Sigmoid colon (tissue), 7 donors: Measurements from ENCODE around the gene TRPC1. TPM values are rescaled to one million over a fixed set of nuclear protein-coding genes. Genes with fewer than 3 reads are reported as not detected.

Source experiments
- DNase-seq: peaks from one replicate; pipeline ENCODE4 v3.0.0-alpha.2; 2019
- H3K27ac ChIP-seq, 4 donors: fragments of 200-600 bp; sonication (generic); one replicate each; pipeline ENCODE4 v1.5.1; 2016 to 2019; ENCODE audit warnings: mild to moderate bottlenecking in 1 of 4
- H3K27me3 ChIP-seq, 3 donors: fragments of 200-600 bp; sonication (generic); one replicate each; pipeline ENCODE4 v1.5.1; 2019; ENCODE audit warnings: mild to moderate bottlenecking in 1 of 3
- H3K36me3 ChIP-seq, 4 donors: fragments of 200-600 bp; sonication (generic); one replicate each; pipeline ENCODE4 v1.5.1; 2016 to 2019
- H3K4me1 ChIP-seq, 4 donors: fragments of 200-600 bp; sonication (generic); one replicate each; pipeline ENCODE4 v1.5.1; 2017 to 2019
- H3K4me3 ChIP-seq, 4 donors: fragments of 200-600 bp; sonication (generic); one replicate each; pipeline ENCODE4 v1.5.1; 2017 to 2019; ENCODE audit warnings: mild to moderate bottlenecking in 2 of 4, moderate library complexity in 1 of 4
- H3K9me3 ChIP-seq, 4 donors: fragments of 200-600 bp in 3 of 4; sonication (generic) in 3 of 4; one replicate each; pipeline versions ENCODE4 v1.5.1 to v1.6.1; 2013 to 2019
- CTCF ChIP-seq, 4 experiments: fragments of 450-650 bp in 3 of 4; fragments of 200-600 bp in 1 of 4; IDR thresholded peaks; one replicate each; pipeline ENCODE4 v1.5.1; 2016 to 2019; ENCODE audit warnings: antibody characterized with exemption in 4 of 4, mild to moderate bottlenecking in 3 of 4, moderate library complexity in 2 of 4
- EP300 ChIP-seq, 4 donors: sonication (generic); formaldehyde crosslinking; IDR thresholded peaks; one replicate each; pipeline ENCODE4 v1.6.1; 2017; ENCODE audit warnings: antibody characterized with exemption in 4 of 4
- POLR2A ChIP-seq, 2 donors: fragments of 450-650 bp; IDR thresholded peaks; one replicate each; pipeline ENCODE4 v1.6.1; 2016; ENCODE audit warnings: antibody characterized with exemption in 2 of 2, mild to moderate bottlenecking in 2 of 2, moderate library complexity in 2 of 2
- POLR2AphosphoS5 ChIP-seq, 4 donors: sonication (generic); formaldehyde crosslinking; IDR thresholded peaks; one replicate each; pipeline ENCODE4 v1.6.1; 2017; ENCODE audit warnings: antibody characterized with exemption in 4 of 4
- WGBS, 2 donors: extraction: QIAGEN DNeasy Blood & Tissue Kit; methylation state at CpG; one replicate each; pipeline ENCODE4 v1.1.7; 2013; 5-methylcytosine and 5-hydroxymethylcytosine counted together
- intact Hi-C: fragments of 100-400 bp; cut with DNase I; formaldehyde crosslinking; loops from one replicate; pipeline ENCODE4 v1.15.1; 2023
- polyA plus RNA-seq, 3 donors: library from polyadenylated mRNA; stranded (reverse); fragments of 200-250 nt; gene quantifications; one replicate each; pipeline ENCODE4 v1.2.3, GENCODE V29; 2013
- total RNA-seq, 4 donors: library from RNA; depleted of rRNA; stranded (reverse); fragments of >200 nt; gene quantifications; one replicate each; pipeline ENCODE4 v1.1.0, GENCODE V29; 2016
- donor health status: healthy with polysubstance abuse.
- donor health status: Bipolar disorder and iron deficiency.
- donor health status: healthy.

TRPC1 gene
- total and polyA plus RNA-seq, 7 donors = 1.1 to 31.0 (median 21.6) TPM; not detected in 1

GRCh38 chr3:142844339-142844977, 120.6 kb downstream of the TRPC1 start:
- no peak for TF ChIP-seq POLR2AphosphoS5 (IDR thresholded peaks at IDR 0.05)
- no peak for TF ChIP-seq CTCF (IDR thresholded peaks at IDR 0.05)
- no peak for TF ChIP-seq EP300 (IDR thresholded peaks at IDR 0.05)
- no peak for TF ChIP-seq POLR2A (IDR thresholded peaks at IDR 0.05)
- H3K27ac ChIP-seq = no peak overlapping the region
- H3K36me3 ChIP-seq = no peaks in the 10 kb centered on the region
- no peaks in the 10 kb centered on the region for H3K4me1 ChIP-seq
- no peaks in the 10 kb centered on the region for H3K9me3 ChIP-seq
- H3K27me3 ChIP-seq = no peaks in the 10 kb centered on the region
- no peak for DNase-seq
- 31 to 62% methylated on average over 4 of the region's 4 CpGs for WGBS, 2 donors
- intact Hi-C loops = no loop called here
- H3K4me3 ChIP-seq = no peak overlapping the region

DNA sequence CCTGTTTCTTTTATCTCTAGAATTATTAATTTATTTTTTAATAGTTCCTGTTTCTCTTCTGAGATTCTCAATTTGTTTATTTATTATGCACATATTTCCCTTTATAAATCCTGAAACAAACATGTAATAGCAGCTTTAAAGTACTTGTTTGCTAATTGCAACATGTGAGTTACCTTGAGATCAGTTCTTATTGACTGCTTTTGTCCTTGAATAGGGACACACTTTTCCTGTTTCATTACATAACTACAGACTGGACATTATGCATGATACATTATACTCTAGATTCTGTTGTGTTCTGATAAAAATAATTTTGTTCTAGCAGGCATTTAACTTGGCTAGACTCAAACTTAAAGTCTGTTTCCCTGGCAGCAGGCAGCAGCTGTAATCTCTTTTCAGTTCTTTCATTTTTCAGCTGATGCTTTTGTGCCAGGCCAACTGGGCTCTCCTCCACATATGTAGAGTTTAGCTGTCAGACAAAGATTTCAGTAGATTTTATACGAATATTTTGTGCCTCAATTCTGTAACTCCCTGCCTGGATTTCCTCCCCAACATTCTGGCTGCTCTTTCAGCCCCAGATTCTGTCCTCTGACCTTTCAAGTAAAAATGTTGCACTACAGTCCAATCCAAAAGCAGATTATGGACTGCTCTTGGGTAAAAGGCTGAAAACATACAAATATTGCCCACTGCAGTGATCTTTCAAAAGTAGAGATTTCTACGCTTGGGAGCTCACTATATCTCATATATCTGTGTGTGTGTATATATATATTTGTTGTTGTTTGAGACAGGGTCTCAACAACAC, 123.1 kb downstream of the TRPC1 start:
- WGBS, 2 donors = 61 to 67% methylated on average over 2 of the region's 2 CpGs
- DNase-seq = no peak
- Histone ChIP-seq H3K27me3 (no peaks in the 10 kb centered on the region), H3K36me3 (no peaks in the 10 kb centered on the region), H3K4me3 (no peak overlapping the region), H3K27ac (no peak overlapping the region), H3K4me1 (no peaks in the 10 kb centered on the region), H3K9me3 (no peaks in the 10 kb centered on the region)
- TF ChIP-seq EP300 (IDR thresholded peaks at IDR 0.05) (no peak), POLR2AphosphoS5 (IDR thresholded peaks at IDR 0.05) (no peak), POLR2A (IDR thresholded peaks at IDR 0.05) (no peak), CTCF (IDR thresholded peaks at IDR 0.05) (no peak)
- intact Hi-C loops = no loop called here

DNA sequence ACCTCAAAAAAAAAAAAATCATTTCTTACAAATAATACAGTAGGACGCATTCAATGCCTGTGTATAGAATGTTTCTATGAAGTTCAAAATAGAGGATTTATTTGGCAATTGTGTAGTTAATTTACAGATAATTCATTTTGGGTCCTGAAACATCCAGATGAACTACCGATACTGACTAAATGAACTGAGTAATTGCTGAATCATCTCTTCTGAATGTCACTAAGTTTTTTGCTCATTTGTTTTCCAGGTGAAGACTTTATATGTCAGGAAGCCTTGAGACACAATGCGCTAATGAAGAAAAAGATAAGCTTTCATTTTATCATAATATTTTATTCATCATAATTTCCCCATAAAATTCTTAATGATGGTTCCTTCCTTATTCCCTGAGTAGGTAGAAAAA, 125.3 kb downstream of the TRPC1 start:
- Histone ChIP-seq H3K4me3 (no peak overlapping the region), H3K9me3 (no peaks in the 10 kb centered on the region), H3K36me3 (no peaks in the 10 kb centered on the region), H3K27me3 (no peaks in the 10 kb centered on the region), H3K27ac (no peak overlapping the region), H3K4me1 (no peaks in the 10 kb centered on the region)
- intact Hi-C loops = no loop called here
- DNase-seq = no peak
- 94 to 96% methylated on average over 3 of the region's 3 CpGs for WGBS, 2 donors
- TF ChIP-seq POLR2A (IDR thresholded peaks at IDR 0.05) (no peak), POLR2AphosphoS5 (IDR thresholded peaks at IDR 0.05) (no peak), EP300 (IDR thresholded peaks at IDR 0.05) (no peak), CTCF (IDR thresholded peaks at IDR 0.05) (no peak)

DNA sequence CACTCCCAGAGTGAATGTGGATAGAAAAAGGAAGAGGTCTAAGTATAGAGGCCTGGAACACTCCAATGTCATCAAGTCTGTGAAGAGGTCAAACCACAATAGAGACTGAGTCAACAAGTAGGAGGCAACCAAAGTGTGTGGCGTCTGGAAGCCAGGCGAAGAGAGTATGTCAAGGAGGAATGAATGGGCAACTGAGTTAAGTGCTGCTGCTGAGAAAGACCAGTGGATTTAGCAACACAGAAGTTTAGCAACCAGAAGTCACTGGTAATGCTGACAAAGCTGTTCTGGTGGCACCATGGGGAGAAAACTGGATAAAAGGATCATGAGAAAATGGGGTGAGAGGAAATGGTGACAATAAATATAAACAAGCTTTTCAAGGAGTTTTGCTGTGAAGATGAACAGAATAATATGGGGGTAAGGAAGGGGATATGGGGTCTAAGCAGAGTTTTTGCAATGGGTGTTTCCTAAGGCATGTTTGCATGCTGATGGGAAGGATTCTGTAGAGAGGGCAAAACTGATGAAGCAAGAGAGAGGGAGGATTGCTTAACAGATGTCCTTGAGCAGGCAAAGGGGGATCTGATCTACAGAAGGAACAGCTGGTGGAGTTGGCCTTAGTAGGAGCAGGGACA, 126.7 kb downstream of the TRPC1 start:
- no peaks in the 10 kb centered on the region for H3K36me3 ChIP-seq
- H3K9me3 ChIP-seq = no peaks in the 10 kb centered on the region
- no peak for DNase-seq
- H3K4me1 ChIP-seq = no peaks in the 10 kb centered on the region
- no peaks in the 10 kb centered on the region for H3K27me3 ChIP-seq
- TF ChIP-seq POLR2A (IDR thresholded peaks at IDR 0.05) = no peak
- no peak for TF ChIP-seq EP300 (IDR thresholded peaks at IDR 0.05)
- TF ChIP-seq CTCF (IDR thresholded peaks at IDR 0.05) = no peak
- no peak for TF ChIP-seq POLR2AphosphoS5 (IDR thresholded peaks at IDR 0.05)
- H3K27ac ChIP-seq = no peak overlapping the region
- intact Hi-C loops = no loop called here
- WGBS, 2 donors = 65 to 72% methylated on average over 2 of the region's 2 CpGs
- no peak overlapping the region for H3K4me3 ChIP-seq
